Effector memory CD4-positive, alpha-beta T cell (primary cell): Measurements from ENCODE around the gene SH3D19.
A peak's percentile ranks its signal among the peaks of the same experiment; 100 is the strongest.

Experiments
- DNase-seq, 3 donors: peaks; one replicate each; pipeline ENCODE4 v3.0.0-alpha.2; 2020
- H3K27ac ChIP-seq: 2 replicates; pipeline ENCODE4 v1.7.0; 2013; ENCODE audit warnings: mild to moderate bottlenecking, low read length, moderate library complexity; ENCODE audit not compliant: insufficient read depth, poor library complexity, severe bottlenecking
- H3K27me3 ChIP-seq: replicated peaks from 2 replicates; pipeline ENCODE4 v1.7.0; 2013; ENCODE audit warnings: mild to moderate bottlenecking, low read length; ENCODE audit not compliant: insufficient read depth, control insufficient read depth, poor library complexity, severe bottlenecking
- H3K36me3 ChIP-seq: 2 replicates; pipeline ENCODE4 v1.7.0; 2013; ENCODE audit warnings: mild to moderate bottlenecking, low read length, moderate library complexity; ENCODE audit not compliant: control insufficient read depth, insufficient read depth
- H3K4me1 ChIP-seq: 2 replicates; pipeline ENCODE4 v1.7.0; 2013; ENCODE audit warnings: low read length, mild to moderate bottlenecking; ENCODE audit not compliant: control insufficient read depth, insufficient read depth, poor library complexity, severe bottlenecking
- H3K4me3 ChIP-seq: 2 replicates; pipeline ENCODE4 v1.7.0; 2013; ENCODE audit warnings: low read length, low read depth, mild to moderate bottlenecking; ENCODE audit not compliant: insufficient read depth, poor library complexity, severe bottlenecking
- H3K9me3 ChIP-seq: 2 replicates; pipeline ENCODE4 v1.7.0; 2013; ENCODE audit warnings: mild to moderate bottlenecking, low read length, moderate library complexity; ENCODE audit not compliant: control insufficient read depth

Gene SH3D19

GRCh38 chr4:151117371-151117962 is 207.9 kb downstream of the SH3D19 start:
- peak in 2 of 3 donors; percentile 10 to 14 for DNase-seq
- Histone ChIP-seq H3K36me3 (no peaks in the 10 kb centered on the region), H3K27me3 (no peaks in the 10 kb centered on the region), H3K9me3 (no peaks in the 10 kb centered on the region), H3K4me1 (no peaks in the 10 kb centered on the region), H3K4me3 (no peak overlapping the region), H3K27ac (no peak overlapping the region)

- Histone ChIP-seq H3K27ac (no peak overlapping the region), H3K27me3 (no peaks in the 10 kb centered on the region), H3K4me1 (no peaks in the 10 kb centered on the region), H3K4me3 (no peak overlapping the region), H3K9me3 (no peaks in the 10 kb centered on the region), H3K36me3 (no peaks in the 10 kb centered on the region)
- no peak for DNase-seq
Observed at GRCh38 chr4:151114986-151115385, 210.4 kb downstream of the SH3D19 start.

- Histone ChIP-seq H3K27me3 (no peaks in the 10 kb centered on the region), H3K27ac (no peak overlapping the region), H3K9me3 (no peaks in the 10 kb centered on the region), H3K4me3 (no peak overlapping the region), H3K4me1 (no peaks in the 10 kb centered on the region), H3K36me3 (no peaks in the 10 kb centered on the region)
- no peak for DNase-seq
Observed at GRCh38 chr4:151114338-151114737, 211.1 kb downstream of the SH3D19 start.

GRCh38 chr4:151110236-151110635 is 215.2 kb downstream of the SH3D19 start:
- Histone ChIP-seq H3K4me1 (no peaks in the 10 kb centered on the region), H3K27me3 (no peaks in the 10 kb centered on the region), H3K27ac (no peak overlapping the region), H3K36me3 (peaks cover 19% of the 10 kb centered on the region), H3K9me3 (no peaks in the 10 kb centered on the region), H3K4me3 (no peak overlapping the region)
- DNase-seq: no peak

GRCh38 chr4:151107063-151107462 is 218.3 kb downstream of the SH3D19 start:
- Histone ChIP-seq H3K27ac (no peak overlapping the region), H3K4me1 (no peaks in the 10 kb centered on the region), H3K9me3 (no peaks in the 10 kb centered on the region), H3K36me3 (peaks cover 46% of the 10 kb centered on the region), H3K4me3 (no peak overlapping the region), H3K27me3 (no peaks in the 10 kb centered on the region)
- no peak for DNase-seq

GRCh38 chr4:151105454-151106032 is 219.9 kb downstream of the SH3D19 start:
- no peaks in the 10 kb centered on the region for H3K27me3 ChIP-seq
- peaks cover 56% of the 10 kb centered on the region for H3K36me3 ChIP-seq
- DNase-seq: no peak
- no peak overlapping the region for H3K4me3 ChIP-seq
- H3K4me1 ChIP-seq: peaks cover 13% of the 10 kb centered on the region
- no peak overlapping the region for H3K27ac ChIP-seq
- H3K9me3 ChIP-seq: no peaks in the 10 kb centered on the region

DNA sequence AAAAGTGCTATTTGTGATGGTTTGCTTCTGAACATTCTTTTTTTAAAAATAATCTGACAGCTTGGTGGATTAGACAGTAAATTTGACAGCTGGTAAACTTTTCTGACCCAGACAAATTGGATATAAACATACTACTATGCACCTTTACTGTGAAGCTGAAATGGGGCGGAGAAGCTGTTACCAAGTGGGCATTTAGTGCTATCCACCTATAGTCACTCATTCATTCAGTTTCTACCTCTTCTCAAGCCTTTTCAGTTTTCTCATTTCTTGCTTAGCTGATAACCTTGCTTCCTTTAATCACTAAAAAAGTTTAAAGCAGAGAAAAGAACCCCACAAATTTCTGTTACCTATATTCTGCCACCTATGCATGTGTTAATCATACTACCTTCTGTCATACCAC is 220.8 kb downstream of the SH3D19 start:
- Histone ChIP-seq H3K4me3 (no peak overlapping the region), H3K36me3 (peaks cover 56% of the 10 kb centered on the region), H3K27ac (no peak overlapping the region), H3K27me3 (no peaks in the 10 kb centered on the region), H3K9me3 (no peaks in the 10 kb centered on the region), H3K4me1 (peaks cover 16% of the 10 kb centered on the region)
- DNase-seq: no peak

DNA sequence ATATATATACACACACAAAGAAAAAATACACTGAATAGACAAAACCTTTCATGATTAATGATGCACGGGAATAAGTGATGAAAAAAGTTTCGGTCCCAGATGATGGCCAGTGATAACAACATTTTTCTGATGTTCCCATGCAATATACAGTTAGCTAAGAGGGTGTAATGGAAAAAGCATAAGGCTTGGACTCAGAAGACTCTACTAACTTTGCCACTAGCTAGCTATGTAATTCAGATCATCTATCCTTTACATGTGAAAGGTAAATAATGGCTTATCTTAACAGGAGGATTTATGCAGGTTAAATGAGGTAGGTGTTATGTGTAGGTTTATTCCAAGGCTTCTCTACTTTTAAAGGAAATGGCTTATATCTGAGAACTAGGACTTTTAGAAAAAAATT is 221.6 kb downstream of the SH3D19 start:
- Histone ChIP-seq H3K27me3 (no peaks in the 10 kb centered on the region), H3K36me3 (peaks cover 56% of the 10 kb centered on the region), H3K4me3 (no peak overlapping the region), H3K9me3 (no peaks in the 10 kb centered on the region), H3K27ac (no peak overlapping the region), H3K4me1 (peaks cover 16% of the 10 kb centered on the region)
- no peak for DNase-seq

GRCh38 chr4:151100531-151100930 is 224.9 kb downstream of the SH3D19 start:
- H3K9me3 ChIP-seq: no peaks in the 10 kb centered on the region
- no peaks in the 10 kb centered on the region for H3K27me3 ChIP-seq
- peak overlapping the region; percentile 85 for H3K27ac ChIP-seq
- H3K4me3 ChIP-seq: peak overlapping the region; percentile 83
- no peak for DNase-seq
- H3K4me1 ChIP-seq: peaks cover 16% of the 10 kb centered on the region
- H3K36me3 ChIP-seq: peaks cover 38% of the 10 kb centered on the region

- DNase-seq: no peak
- Histone ChIP-seq H3K36me3 (peaks cover 37% of the 10 kb centered on the region), H3K4me3 (peak overlapping the region; percentile 83)
Observed at GRCh38 chr4:151099976-151100417, 225.4 kb downstream of the SH3D19 start.

More at GRCh38 chr4:151099976-151100417, 225.4 kb downstream of the SH3D19 start:
- Histone ChIP-seq H3K4me1 (peaks cover 16% of the 10 kb centered on the region), H3K27me3 (no peaks in the 10 kb centered on the region), H3K9me3 (no peaks in the 10 kb centered on the region), H3K27ac (peak overlapping the region; percentile 85)
